GM12892 (cell line): Measurements from ENCODE around the gene ARHGEF10L.

Source experiments
- DNase-seq: peaks from one replicate; pipeline ENCODE4 v3.0.0; 2011; ENCODE audit not compliant: insufficient read length
- FAIRE-seq: peaks from 2 replicates; lab custom pipeline; 2011; peaks lifted over from hg19 to GRCh38; lab: Jason Lieb, UNC
- POLR2A ChIP-seq: IDR thresholded peaks from 2 replicates; pipeline ENCODE4 v1.6.1; 2011; ENCODE audit warnings: low read depth, low read length, control low read depth
- POLR2AphosphoS5 ChIP-seq: IDR thresholded peaks from 2 replicates; pipeline ENCODE4 v1.6.1; 2011; ENCODE audit warnings: low read depth, low read length, control low read depth
- TAF1 ChIP-seq: IDR thresholded peaks from 2 replicates; pipeline ENCODE4 v1.6.1; 2011; ENCODE audit warnings: low read depth, mild to moderate bottlenecking, control low read depth, low read length, borderline replicate concordance

The ARHGEF10L gene

GRCh38 chr1:17731460-17731859 lies 192.0 kb downstream of the ARHGEF10L start:
- TF ChIP-seq TAF1 (no peak), POLR2A (no peak), POLR2AphosphoS5 (no peak)
- DNase-seq (no peak), FAIRE-seq (no peak)

GRCh38 chr1:17732475-17732874 lies 193.0 kb downstream of the ARHGEF10L start:
- TF ChIP-seq POLR2A (no peak), POLR2AphosphoS5 (no peak), TAF1 (no peak)
- no peak for FAIRE-seq
- no peak for DNase-seq

GRCh38 chr1:17733661-17734060 lies 194.2 kb downstream of the ARHGEF10L start:
- no peak for FAIRE-seq
- no peak for DNase-seq
- no peak for TF ChIP-seq TAF1

- TF ChIP-seq POLR2A (no peak), TAF1 (no peak), POLR2AphosphoS5 (no peak)
- DNase-seq (no peak), FAIRE-seq (no peak)
Measured at GRCh38 chr1:17734609-17735008, 195.1 kb downstream of the ARHGEF10L start.

- FAIRE-seq: no peak
- TF ChIP-seq POLR2A (no peak), POLR2AphosphoS5 (no peak), TAF1 (no peak)
- DNase-seq: no peak
Measured at GRCh38 chr1:17735348-17735747, 195.8 kb downstream of the ARHGEF10L start.

- TF ChIP-seq TAF1 (no peak), POLR2A (no peak), POLR2AphosphoS5 (no peak)
- no peak for FAIRE-seq
- no peak for DNase-seq
Measured at GRCh38 chr1:17735793-17736192, 196.3 kb downstream of the ARHGEF10L start.

GRCh38 chr1:17736625-17737024 lies 197.1 kb downstream of the ARHGEF10L start:
- DNase-seq (no peak), FAIRE-seq (no peak)
- TF ChIP-seq TAF1 (no peak), POLR2A (no peak), POLR2AphosphoS5 (no peak)

GRCh38 chr1:17739050-17739449 lies 199.6 kb downstream of the ARHGEF10L start:
- TF ChIP-seq POLR2AphosphoS5 (no peak), TAF1 (no peak), POLR2A (no peak)
- FAIRE-seq: no peak
- DNase-seq: no peak

GRCh38 chr1:17741052-17741451 lies 201.6 kb downstream of the ARHGEF10L start:
- FAIRE-seq: no peak
- TF ChIP-seq POLR2AphosphoS5: no peak
- no peak for TF ChIP-seq TAF1
- no peak for TF ChIP-seq POLR2A
- DNase-seq: no peak

GRCh38 chr1:17742583-17742982 lies 203.1 kb downstream of the ARHGEF10L start:
- TF ChIP-seq POLR2AphosphoS5 (no peak), POLR2A (no peak), TAF1 (no peak)
- DNase-seq (no peak), FAIRE-seq (no peak)

- FAIRE-seq (no peak), DNase-seq (no peak)
- TF ChIP-seq POLR2A (no peak), TAF1 (no peak), POLR2AphosphoS5 (no peak)
Measured at GRCh38 chr1:17743008-17743647, 203.6 kb downstream of the ARHGEF10L start.

- no peak for TF ChIP-seq TAF1
- TF ChIP-seq POLR2AphosphoS5: no peak
- no peak for TF ChIP-seq POLR2A
- FAIRE-seq (no peak), DNase-seq (no peak)
Measured at GRCh38 chr1:17743925-17744324, 204.4 kb downstream of the ARHGEF10L start.
